Sigmoid colon (tissue), 4 donors: ENCODE results near the gene LCE6A.

Experiments
- CTCF ChIP-seq, 4 experiments: fragments of 450-650 bp in 3 of 4; fragments of 200-600 bp in 1 of 4; IDR thresholded peaks; one replicate each; pipeline ENCODE4 v1.5.1; 2016 to 2019; ENCODE audit warnings: antibody characterized with exemption in 4 of 4, mild to moderate bottlenecking in 3 of 4, moderate library complexity in 2 of 4
- POLR2A ChIP-seq, 2 donors: fragments of 450-650 bp; IDR thresholded peaks; one replicate each; pipeline ENCODE4 v1.6.1; 2016; ENCODE audit warnings: antibody characterized with exemption in 2 of 2, mild to moderate bottlenecking in 2 of 2, moderate library complexity in 2 of 2
- POLR2AphosphoS5 ChIP-seq, 4 donors: sonication (generic); formaldehyde crosslinking; IDR thresholded peaks; one replicate each; pipeline ENCODE4 v1.6.1; 2017; ENCODE audit warnings: antibody characterized with exemption in 4 of 4

DNA sequence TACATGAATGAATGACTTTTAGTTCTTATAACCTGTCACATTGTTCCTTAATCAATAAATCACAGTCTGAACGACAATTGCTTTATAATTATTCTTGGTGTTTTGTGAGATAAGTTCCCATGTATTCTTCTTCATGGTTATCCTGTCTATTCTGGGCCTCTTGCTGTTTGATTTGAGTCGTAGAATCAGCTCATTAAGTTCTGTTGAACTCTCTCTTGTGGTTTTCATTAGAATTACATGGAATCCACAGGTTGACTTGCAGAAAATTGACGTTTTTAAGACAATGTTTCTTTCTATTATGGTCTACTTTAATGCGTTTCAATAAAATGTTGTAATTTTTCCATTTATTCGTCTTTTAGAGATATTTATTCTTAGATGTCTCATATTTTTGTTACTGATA, 19.4 kb upstream of the LCE6A start:
- no peak for TF ChIP-seq CTCF (IDR thresholded peaks at IDR 0.05)
- no peak for TF ChIP-seq POLR2AphosphoS5 (IDR thresholded peaks at IDR 0.05)
- TF ChIP-seq POLR2A (IDR thresholded peaks at IDR 0.05) = no peak
